Measurements from ENCODE around the gene TUBAL3.
"Not testable (repeated sequence)": the region's sequence is repeated elsewhere in the genome, so short reads cannot be mapped to it uniquely, and the experiment has no call there.

Gene TUBAL3

DNA sequence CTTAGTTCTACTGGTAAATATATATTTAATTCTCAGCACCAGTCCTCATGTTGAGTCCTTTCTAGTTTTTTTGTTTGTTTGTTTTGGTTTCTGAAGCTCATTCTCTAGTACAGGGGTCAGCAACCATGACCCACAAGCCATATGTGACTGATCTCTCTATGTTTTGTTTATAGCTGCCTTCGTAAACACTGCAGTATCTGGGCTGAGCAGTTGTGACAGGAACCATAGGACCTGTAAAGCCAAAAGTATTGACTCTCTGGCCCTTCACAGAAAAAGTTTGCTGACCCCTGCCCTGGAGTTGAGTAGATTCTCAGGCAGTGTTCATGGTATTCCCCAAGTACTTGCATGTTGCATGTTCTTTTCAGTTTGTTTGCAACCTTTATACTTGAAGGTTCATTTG lies 28.6 kb upstream of the TUBAL3 start:
- intact Hi-C loops (cut with DNase I) = no loop called here

DNA sequence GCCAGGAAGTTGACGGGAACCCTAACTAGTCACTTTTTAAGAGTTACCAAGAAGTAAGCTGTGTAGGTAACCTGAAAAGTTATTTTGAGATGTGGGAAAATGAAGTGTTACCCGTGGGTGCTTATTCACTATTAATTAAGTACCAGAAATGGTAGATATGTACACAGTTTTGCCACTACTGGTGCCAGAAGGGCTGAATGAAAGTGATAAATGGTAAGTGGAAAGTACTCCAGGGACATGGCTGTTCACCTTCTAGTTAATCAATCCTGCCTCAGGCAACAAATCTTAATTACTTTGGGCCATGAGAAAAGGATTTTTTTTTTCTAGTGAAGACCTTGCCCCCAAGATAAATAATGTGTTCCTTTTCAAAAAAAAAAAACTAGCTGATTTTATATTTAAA lies 23.5 kb upstream of the TUBAL3 start:
- no peak for DNase-seq
- intact Hi-C loops (cut with DNase I) = no loop called here

More for the DNA sequence above, 28.6 kb upstream of the TUBAL3 start:
- no peak for DNase-seq

DNA sequence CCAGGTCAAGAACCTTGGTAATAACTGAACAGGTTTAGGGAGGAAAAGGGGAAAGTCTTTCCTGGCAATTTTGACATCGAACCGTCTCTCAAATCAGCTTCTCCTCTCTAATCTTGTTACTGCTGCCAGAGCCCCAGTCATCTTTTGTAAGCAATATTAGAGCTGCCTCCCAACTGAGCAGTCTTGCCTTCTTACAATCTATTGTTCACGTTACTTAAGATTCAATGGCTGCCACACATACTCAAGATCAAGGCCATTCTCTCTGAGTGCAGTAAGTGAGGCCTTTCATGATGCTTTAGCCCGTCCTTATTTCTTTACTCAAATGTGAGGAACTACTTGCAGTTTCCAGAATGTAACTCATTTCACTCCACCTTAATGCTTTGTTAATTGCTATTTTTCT lies 20.1 kb upstream of the TUBAL3 start:
- DNase-seq = no peak
- intact Hi-C loops (cut with DNase I) = no loop called here

DNA sequence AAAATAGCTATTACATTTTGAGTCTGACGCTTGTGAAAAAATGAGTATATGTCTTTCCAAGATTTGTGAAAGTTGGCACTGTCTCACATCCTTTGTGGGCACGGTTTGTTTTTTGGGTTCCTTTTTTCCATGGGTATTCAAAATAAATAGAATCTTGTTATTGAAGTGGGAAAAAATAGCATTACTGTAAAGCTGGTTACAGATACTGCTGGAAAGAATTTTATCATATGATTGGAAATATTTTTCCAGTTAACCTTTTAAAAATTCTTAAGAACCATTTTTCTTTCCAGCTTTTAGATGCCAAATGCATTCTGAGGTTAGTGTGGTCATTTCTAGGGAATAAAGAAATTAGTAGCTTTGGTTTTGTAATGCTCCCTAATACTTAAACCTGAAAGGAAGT lies 19.1 kb upstream of the TUBAL3 start:
- intact Hi-C loops (cut with DNase I) = no loop called here

DNA sequence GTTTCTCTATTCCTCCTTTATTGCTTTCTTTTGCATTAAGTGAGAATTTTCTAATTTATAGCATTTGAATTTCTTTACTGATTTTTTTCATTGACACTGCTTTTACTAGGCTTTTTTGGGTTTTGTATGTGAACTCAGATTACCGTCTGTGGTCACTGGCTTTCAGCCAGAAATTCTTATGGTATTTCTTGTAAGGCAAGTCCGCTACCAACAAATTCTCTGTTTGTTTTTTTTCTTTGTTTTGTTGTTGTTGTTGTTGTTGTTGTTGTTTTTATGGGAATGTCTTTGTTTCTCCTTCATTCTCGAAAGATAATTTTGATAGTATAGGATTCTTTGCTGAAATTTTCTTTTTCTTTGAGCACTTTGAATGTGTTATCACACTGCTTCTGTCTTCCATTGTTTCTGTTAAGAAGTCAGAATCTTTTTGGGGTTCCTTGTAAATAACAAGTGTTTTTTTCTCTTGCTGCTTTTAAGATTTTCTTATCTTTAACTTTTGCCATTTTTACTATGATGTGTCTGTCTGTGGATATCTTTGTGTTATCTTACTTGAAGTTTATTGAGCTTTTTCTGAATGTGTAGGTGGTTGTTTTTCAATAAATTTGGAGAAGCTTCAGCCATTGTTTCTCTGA lies 15.0 kb upstream of the TUBAL3 start:
- intact Hi-C loops (cut with DNase I) = no loop called here
- no peak for DNase-seq

More for the DNA sequence above, 19.1 kb upstream of the TUBAL3 start:
- no peak for DNase-seq

DNA sequence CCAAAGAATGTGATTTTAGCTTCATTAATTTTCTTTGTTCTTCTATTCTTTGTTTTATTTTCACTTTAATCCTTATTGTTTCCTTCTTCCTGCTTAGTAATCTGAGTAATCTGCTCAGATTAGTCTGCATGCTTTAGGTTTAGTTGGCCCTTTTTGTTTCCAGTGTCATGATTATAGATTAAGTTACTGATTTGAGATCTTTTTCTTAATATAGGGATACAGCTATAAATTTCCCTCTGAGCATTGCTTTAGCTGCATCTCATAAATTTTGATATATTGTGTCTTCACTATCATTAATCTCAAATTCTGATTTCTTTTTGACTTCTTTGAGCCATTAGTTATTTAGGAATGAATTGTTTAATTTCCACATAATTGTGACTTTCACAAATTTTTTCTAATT lies 14.0 kb upstream of the TUBAL3 start:
- intact Hi-C loops (cut with DNase I) = no loop called here
- DNase-seq = no peak

DNA sequence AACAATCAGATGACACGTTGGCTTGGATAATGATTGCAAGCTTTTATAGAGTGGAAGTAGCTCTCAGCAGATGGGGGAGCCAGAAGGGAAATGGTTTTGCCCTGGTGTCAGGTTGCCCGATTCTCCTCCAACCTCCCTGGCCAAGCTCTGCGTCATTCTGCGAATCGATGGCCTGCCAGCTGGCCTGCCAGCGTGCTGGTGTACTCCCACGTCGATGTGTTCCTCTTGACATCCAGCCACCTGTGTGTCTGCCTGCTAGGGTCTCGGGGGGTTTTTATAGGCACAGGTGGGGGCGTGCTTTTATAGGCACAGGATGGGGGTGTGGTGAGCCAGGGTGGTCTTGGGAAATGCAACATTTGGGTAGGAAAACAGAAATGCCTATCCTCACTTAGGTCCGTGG lies 12.4 kb upstream of the TUBAL3 start:
- no peak for DNase-seq
- intact Hi-C loops (cut with DNase I) = no loop called here

DNA sequence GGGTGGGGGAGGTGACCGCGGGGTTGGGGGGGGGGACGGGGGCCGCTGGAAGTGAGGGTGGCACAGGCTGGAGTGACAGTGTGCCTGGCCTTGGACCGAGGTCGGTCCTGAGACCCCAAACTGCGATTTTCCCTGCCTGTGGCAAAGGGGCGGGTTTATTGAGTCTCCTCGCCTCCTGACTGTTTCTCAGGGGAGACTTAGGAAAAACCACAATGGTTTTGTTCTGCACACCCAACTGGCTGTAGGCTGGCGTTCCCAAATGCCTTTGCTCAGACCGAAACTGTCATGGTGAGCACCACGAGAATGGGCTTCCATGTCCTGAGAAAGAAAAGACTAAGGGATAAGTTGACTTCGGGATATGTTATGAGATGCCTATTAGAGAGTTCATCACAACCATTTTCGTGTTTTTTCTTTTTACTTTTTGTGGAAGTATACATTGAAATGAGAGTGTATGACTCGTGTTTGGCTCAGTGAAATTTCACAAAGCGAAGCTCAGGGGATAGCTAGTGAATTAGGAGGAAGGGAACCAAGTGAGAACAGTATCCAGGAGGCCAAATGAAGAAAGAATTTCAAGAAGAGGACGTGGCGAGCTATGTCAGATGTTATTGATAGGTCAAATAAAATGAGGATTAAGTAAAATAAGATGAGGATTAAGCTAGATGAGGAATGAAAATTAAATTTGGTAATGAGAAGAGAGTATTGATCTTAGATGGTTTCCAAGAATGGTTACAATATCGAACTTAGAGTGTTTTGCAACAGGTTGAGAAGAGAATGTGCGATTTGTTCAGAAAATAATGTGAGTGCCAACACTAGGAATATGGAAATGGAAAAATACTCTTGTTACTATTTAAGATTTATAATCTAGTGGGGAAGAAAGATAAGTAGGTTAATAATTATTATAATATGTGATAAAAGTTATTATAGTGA lies 8.6 kb upstream of the TUBAL3 start:
- DNase-seq = peak in 18 of 42 donors; percentile 4 to 59 (median 19)
- intact Hi-C loops (cut with DNase I) = no loop called here

DNA sequence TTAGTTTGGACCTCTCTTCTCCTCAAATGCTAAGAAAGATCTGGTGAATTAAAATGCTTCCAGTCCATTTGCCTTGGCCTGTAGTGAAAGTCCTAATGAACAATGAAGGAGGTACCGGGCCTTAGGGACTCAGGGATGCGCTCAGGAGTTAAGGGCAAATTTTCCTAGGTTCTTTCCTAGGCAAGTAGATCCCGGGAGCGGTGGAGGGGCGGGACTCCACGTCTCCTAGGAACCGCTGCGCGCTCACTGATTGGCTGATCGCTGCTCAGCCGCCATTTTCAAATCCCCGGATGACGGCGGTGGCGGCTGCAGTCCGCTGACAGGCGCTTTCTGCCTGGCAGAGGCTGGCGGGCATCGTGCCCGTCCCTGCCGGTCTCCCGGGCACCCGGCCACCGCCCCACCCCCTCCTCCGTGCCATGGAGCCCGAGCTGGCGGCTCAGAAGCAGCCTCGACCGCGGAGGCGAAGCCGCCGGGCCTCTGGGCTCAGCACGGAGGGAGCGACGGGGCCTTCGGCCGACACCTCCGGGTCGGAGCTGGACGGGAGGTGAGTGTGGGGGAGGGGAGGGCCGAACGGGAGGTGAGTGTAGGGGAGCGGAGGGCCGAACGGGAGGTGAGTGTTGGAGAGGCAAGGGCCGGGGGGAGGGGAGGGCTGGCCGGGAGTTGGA lies 7.8 kb upstream of the TUBAL3 start, which contains the start of gene NET1:
Gene NET1, plus strand, starts transcription at position 281 of the 665 bp plus-strand sequence. Its CDS starts 136 bp downstream, at position 417.
- intact Hi-C loops (cut with DNase I) = no loop called here

DNA sequence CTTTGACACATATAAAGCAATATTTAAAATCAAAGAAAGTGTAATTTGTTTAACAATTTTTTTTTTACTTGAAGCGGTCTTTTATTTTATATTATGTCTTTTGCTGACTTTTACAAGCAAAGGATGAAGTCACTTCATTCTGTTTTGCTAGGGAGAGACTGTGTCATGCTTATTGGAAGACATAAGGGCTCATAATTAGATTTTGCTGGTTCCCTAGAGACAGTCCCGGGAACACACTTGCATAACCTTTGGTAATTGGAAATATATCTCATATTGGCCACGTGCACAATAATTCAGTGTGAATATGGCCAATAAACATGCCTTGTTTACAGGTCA lies 7.3 kb upstream of the TUBAL3 start:
- no peak for DNase-seq
- intact Hi-C loops (cut with DNase I) = no loop called here

More for the DNA sequence above, 7.8 kb upstream of the TUBAL3 start, which contains the start of gene NET1:
- DNase-seq = peak; percentile 88 to 97 (median 94)

DNA sequence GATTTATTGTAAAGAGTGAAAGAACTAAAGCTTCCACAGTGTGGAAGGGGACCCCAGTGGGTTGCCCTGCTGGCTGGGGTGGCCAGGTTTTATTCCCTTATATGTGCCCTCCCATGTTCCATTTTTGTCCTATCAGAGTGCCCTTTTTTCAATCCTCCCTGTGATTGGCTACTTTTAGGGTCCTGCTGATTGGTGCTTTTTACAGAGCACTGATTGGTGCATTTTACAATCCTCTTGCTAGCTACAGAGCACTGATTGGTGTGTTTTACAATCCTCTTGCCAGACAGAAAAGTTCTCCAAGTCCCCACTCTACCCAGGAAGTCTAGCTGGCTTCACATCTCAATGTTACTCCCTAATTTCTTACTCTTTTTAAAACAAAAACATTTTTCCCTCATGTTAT lies 6.2 kb upstream of the TUBAL3 start:
- intact Hi-C loops (cut with DNase I); DNase-seq: not testable (repeated sequence)

DNA sequence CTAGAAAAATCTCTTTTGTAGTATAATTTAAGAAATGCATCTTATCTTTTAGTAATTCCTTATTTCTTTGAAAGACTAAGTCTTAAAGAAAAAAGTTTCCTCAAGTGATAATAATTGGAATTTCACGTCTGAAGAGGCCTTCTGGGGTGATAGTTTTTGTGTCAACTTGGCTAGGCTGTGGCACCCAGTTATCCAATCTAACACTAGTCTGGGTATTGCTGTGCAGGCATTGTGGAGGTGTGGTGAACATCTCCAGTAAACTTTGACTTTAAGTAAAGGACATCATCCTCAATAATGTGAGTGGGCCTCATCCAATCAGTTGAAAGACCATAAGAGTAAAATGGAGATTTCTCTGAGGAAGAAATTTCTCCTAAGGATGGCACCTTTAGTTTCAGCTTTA lies 2.3 kb upstream of the TUBAL3 start:
- no peak for DNase-seq
- intact Hi-C loops (cut with DNase I) = no loop called here

DNA sequence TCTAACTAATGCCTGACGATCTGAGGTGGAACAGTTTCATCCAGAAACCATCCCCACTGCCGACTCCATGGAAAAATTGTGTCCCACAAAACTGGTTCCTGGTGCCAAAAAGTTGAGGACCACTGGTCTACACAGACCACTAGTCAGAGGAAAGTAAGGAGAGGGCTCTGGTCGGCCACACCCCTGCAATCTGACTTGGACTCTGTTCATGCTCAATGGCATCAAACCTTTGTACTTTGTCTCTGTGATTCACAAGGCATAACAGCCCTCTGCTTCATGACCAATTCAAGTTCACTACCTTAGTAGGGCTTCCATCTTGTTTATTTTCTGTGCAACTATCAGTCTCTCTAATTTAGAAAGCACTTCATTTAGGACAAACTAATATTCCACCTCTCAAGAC lies 1.8 kb downstream of the TUBAL3 start:
- no peak for DNase-seq
- intact Hi-C loops (cut with DNase I) = no loop called here

DNA sequence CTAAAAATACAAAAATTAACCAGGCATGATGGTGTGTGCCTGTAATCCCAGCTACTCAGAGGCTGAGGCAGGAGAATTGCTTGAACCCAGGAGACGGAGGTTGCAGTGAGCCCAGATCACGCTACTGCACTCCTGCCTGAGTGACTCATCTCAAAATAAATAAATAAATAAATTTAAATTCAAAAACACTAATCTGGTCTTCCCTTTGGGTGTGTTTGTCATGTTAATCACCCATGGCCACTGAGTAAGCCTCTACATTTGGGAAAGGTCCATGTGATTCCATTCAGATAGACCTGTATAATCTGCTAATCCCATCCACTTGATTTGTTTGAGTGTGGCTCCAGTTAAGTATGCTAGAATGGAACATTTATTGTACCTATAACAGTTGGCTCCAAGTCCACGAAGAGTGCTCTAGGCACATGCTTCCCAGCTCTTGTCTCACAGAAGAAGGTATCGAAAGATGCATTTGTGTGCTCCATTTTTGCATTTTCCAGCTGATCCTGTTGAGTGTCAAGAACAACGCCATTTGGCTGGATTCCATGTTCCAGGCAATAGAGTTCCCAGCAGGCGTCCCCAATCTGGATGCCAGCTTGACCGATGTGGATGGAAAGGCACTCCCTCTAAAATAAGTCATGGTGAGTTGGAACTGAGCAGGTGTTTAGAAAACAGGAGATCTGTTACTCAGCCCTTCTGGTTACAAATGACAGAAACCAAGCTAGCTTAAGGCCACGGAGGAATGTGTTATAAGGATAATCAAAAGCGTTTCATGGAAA lies 4.0 kb downstream of the TUBAL3 start:
- intact Hi-C loops (cut with DNase I) = no loop called here
- no peak for DNase-seq

DNA sequence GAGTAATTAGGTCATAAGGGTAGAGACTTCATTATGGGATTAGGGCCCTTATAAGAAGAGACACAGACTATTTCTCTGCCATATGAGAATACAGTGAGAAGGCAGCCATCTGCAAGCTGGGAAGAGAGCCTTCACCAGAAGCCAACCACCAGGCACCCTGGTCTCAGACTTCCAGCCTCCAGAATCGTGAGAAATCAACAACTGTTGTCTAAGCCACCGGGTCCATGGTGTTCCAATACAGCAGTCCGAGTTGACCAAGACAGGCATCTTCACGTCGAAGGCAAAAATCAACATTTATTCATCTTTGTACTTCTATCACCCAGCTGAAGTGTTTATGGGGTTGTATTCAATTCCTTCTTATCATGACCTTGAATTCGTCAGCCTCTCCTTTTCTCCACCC lies 5.3 kb downstream of the TUBAL3 start:
- intact Hi-C loops (cut with DNase I) = no loop called here
- no peak for DNase-seq

DNA sequence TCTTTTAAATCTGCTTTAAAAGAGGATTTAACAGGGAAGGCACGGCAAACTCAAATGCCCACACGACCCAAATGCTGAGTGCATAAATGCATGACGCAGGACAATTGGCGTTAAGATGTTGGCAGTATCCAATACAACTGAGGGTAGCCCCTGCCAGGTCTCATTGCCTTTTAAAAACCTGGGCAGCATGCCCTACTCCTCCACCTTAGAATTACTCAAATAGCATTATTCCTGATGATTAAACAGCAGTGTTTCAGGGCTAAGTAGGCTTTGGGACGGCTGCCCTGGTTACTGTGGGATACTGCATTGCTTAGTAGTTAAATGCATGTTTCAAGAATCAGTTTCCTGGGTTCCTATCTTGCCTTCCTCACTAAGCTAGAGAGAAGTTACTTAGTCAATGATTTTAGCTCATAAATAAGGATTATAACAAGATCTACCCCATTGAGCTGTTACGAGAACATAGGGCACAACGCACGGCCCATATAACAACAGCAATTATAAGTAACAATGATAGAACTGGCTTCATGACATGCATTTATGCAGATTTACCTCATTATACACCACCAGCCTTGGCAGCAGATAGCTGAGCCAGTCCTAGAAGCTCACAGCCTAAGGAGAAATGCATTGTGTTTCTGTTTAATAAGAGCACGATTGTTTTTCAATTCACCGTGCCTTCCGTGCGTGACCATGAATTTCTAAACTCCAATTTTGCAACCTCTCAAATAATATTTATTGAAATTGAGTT lies 7.9 kb downstream of the TUBAL3 start:
- DNase-seq = peak in 32 of 42 donors; percentile 10 to 77 (median 43)
- intact Hi-C loops (cut with DNase I) = no loop called here

DNA sequence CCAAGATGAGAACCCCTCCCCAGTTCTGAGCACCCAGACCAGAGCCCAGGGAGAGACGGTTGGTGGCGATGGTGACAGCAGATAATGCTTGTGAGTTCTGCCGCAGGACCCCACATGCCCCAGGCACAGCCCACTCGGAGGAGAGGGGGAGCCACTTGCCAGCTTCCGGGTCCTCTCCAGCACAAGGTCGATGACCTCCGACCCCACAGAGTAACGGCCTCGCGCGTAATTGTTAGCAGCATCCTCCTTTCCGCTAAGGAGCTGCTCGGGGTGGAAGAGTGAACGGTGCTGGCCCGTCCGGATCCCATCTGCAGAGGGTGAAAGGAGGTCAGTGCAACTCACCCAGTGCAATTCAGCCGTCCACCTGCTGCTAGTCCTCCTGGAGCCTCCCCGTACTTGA lies 9.5 kb downstream of the TUBAL3 start:
- no peak for DNase-seq
- intact Hi-C loops (cut with DNase I) = no loop called here

DNA sequence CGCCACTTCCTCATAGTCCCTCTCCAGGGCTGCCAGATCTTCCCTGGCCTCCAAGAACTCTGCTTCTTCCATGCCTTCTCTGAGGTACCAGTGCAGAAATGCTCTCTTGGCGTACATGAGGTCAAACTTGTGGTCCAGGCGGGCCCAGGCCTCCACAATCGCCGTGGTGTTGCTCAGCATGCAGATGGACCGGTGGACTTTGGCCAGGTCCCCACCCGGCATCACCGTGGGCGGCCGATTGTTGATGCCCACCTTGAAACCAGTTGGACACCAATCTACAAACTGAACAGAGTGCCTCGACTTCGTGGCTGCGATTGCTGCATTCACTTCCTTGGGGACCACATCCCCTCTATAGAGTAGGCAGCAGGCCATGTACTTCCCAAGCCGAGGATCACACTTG lies 11.1 kb downstream of the TUBAL3 start:
- DNase-seq = no peak
- intact Hi-C loops (cut with DNase I) = no loop called here

DNA sequence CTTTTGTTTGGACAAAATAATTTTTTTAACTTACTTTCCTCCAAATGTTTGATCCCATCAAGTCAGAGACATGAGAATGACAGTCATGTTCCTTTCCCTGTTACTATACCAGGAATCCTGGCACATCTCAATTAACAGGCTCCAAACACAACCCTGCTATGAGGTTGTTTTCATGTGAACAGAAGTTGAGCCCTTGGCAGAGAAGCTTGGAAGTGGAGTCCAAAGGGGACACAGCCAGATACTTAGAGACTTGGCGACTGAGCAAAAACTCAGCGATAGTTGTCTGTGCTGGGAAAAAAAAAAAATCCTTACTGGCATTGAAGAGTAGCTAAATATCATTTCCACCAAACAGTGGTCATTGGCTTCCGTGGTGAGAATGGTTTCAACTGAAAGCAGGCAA lies 12.8 kb downstream of the TUBAL3 start:
- DNase-seq = peak in 2 of 42 donors; percentile 23 to 40

More for the DNA sequence above, 12.8 kb downstream of the TUBAL3 start:
- intact Hi-C loops (cut with DNase I) = no loop called here

Measured in head of caudate nucleus (tissue), 42 donors.